GM18511 (cell line): ENCODE measurements around the gene LRRFIP1.

Experiments
- ATAC-seq: cut with Tn5 transposase; IDR thresholded peaks from one replicate; pipeline ENCODE4 v1.9.1; 2021; ENCODE audit warnings: mild to moderate bottlenecking, moderate library complexity; ENCODE audit not compliant: unreplicated experiment

The LRRFIP1 gene

GRCh38 chr2:237638176-237638575 lies 10.8 kb downstream of the LRRFIP1 start:
- ATAC-seq: no peak

DNA sequence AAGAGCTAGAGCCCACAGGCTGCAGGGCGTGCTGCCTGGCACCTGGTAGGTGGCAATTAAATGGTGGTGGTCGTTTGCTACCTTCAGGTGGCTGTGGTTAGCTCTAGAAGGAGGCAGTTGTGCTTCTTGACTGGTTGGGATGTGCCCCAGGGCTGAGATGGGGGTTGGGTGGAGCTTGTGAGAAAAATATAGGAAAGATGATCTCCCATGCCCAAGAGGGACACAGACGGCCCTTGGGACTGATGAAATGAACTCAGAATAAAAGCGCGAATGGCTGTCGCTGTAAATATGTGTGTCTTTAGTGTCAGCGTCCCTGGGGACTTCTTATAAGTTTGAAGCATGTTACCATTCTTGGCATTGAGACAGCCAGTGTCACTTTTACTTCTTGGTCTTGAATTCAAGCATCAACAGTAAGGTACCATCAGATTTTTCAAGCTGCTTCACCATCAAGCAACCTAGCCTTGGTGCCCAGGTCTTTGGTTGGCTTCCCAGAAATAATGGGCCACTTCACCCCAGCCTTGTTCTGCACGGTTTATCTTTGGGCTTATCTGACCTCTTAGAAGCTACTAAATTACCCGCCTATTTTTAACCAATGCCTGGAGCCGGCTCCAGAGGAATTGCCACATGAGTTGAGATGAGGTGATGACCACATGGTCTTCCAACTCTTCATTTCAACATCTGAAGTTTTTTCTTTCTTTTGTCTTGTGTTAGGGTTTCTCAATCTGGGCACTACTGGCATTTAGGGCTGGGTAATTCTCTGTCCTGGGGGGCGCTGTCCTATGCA lies 11.9 kb downstream of the LRRFIP1 start:
- ATAC-seq: no peak

DNA sequence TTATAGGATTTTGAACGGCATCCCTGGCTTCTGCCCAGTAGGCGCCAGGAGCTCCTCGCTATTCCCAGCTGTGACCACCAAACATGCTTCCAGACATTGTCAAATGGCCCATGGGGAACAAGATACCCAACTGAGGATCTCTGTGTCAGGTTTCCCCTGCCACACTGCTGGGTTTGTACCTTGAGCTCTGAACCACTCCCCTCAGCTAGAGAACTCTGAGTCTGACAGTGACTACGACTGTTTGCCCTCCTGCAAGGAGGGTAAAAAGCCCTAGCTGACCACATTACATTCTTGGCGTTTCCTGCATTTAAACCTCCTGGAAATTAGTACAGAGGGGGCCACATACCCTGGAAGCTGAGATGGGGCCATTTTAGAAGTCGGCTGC lies 12.4 kb downstream of the LRRFIP1 start:
- no peak for ATAC-seq

GRCh38 chr2:237640493-237640998 lies 13.2 kb downstream of the LRRFIP1 start:
- ATAC-seq: no peak

DNA sequence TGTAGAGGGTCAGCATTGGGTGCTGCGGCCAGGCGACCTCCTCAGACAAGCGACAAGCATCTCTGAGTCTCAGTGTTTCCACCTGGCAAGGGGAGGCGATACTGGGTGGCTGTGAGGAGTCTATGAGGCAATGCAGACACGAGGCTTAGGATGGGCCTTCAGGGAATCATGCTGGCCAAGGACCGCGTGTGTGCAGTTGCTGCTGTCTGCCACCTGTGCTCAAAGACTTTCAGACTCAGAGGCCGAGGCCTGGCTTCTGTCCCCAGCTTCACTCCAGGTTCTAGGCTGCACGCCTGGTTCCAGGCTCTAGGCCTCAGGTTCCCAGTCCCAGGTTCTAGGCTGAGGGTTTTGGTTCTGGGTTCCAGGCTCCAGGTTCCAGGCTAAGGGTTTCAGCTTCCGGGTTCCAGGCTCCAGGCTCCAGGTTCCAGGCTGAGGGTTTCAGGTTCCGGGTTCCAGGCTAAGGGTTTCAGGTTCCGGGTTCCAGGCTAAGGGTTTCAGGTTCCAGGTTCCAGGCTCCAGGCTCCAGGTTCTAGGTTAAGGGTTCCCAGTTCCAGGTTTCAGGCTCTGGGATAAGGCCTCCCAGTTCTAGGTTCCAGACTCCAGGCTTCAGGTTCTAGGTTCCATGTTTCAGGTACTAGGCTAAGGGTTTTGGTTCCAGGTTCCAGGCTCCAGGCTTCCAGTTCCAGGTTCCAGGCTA lies 14.8 kb downstream of the LRRFIP1 start:
- ATAC-seq: no peak

GRCh38 chr2:237643066-237643465 lies 15.7 kb downstream of the LRRFIP1 start:
- no peak for ATAC-seq

- ATAC-seq: no peak
Observed at GRCh38 chr2:237643582-237644380, 16.4 kb downstream of the LRRFIP1 start.

DNA sequence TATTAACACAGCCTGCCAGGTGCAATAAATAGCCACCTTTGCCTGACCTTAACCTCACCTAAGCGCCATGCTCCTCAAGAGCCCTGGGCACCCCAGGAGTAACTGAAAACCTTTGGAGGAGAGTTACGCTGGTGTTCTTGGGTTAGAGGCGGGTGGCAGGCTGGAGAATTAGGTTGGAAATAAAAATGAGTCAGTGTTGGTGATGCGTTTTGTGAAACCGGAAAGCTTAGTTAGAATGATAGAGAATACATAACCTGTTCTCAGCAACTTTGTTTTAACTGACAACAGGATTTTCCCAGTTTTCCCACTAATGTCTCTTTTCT lies 17.0 kb downstream of the LRRFIP1 start:
- ATAC-seq: no peak

DNA sequence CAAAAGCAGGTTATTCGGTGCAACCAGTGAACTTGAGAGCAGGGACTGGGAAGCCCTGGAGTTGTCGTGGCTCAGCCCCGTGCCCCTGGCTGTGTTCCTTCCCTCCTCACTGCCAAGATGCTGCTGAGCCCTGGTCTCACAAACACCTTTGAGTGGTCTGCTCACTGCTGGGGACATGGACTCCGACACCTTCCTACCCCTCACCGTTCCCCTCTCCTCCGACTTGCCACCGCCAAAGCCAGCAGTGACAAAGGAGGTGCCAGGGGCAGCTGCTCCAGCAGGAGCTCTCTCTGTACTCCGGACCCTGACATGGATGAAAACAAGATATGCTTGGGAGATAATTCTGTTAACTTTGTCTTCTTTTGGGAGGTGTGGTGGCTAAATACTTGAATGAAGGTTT lies 17.9 kb downstream of the LRRFIP1 start:
- ATAC-seq: no peak

DNA sequence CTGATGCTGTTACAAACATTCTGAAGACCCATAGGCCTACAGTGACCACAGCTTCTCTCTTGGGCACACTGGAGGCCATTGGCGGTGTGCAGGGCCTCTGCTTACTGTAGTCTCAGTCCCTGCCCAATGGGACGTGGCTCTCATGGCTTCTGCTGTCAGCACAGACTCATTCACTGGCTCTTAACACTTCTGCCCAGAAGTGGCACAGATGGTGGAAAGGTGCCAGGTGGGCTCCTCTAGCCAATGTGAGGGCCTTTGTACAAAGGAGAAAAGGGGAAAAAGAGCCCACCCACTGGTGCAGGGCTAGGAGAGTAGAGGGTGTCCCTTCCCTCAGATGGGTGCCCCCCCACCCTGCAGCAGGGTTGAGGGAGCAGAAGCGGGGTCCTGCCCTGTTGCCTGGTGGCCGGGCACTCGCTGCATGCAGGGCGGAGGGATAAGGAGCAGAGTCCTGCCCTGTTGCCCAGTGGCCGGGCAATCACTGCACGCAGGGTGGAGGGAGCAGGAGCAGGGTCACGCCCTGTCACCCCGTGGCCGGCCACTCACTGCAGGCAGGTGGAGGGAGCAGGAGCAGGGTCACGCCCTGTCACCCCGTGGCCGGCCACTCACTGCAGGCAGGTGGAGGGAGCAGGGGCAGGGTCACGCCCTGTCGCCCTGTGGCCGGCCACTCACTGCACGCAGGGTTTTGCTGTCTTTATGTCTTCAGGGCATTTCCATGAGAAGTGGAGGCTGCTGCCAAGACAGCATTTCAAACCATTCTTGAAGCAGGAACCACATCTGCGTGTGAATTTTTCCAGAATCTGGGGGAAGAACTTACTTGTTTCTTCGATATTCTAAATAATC lies 20.0 kb downstream of the LRRFIP1 start:
- ATAC-seq: no peak

DNA sequence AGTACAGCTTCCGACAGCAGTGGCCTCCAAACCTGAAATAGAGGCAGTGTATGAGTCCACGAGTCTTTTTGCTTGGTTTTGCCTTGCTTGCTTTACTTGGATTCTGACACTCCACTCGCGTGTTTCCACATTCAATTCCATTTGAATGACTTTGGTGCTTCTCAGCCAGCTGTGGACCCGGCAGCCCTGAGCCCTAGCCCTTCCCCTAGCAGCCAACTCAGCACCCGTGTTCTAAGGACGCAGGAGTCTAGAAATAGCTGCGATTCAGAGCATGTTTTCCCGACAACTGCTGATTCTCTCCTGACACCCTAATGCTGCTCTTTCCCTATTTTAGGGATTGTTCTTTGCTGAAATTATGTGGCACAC lies 20.6 kb downstream of the LRRFIP1 start:
- ATAC-seq: no peak

DNA sequence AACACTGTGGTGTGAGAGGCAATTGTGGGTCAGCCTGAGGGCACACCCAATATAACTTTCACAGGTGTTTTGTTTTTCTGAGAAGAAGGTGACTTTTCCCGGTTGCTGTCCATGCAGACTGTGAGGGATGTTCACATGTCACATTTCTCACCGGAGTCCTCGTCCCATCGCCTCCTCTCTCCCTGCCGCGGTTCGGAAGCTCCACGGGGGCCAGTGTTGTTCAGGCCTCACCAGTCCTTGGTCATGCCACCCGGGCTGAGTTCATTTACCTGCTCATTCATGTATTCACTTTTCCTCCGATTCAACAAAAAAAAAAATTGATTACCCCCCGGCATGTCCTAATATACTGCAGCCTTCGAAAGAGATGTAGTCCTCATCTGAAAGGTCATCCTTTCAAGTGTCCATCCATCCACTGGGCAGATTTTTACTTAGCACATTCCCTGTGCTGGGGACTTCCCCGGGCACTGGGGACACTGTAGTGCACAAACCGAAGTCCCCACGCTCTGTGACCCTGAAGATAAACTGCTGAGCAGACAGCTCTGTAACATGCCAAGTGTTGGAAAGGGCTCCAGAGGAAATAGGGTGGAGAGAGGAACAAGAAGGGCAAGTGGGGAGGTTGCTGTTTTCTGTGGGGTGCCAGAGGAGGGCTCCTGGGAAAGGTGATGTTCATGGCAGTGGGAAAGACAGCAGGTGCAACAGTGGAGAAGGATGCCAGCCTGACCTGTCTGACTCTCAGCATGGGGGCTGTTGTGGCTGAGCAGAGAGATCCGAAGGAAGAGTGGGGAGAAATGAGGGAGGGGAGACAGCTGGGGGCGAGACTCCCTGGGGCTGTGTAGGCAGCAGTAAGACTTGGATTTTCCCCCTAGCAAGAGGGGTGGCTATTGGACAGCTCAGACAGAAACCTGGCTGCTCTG lies 22.4 kb downstream of the LRRFIP1 start:
- ATAC-seq: no peak

DNA sequence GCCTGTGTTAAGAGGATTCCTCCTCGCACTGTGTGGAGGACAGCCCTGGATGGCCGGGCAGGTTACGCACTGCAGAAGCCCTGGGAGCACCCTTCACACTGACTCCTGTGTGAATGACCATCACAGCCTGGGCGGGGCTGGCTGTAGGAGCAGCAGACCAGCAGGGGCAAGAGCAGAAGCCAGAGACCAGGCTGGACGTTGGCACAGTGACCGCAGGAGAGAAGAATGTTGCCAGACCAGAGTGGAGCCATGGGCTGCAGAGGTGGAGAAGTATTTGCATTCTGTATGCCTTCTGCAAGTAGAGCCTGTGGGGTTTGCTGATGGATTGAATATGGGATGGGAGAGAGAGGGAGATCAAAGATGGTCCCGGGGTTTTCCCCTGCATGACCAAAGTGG lies 23.1 kb downstream of the LRRFIP1 start:
- ATAC-seq: no peak

DNA sequence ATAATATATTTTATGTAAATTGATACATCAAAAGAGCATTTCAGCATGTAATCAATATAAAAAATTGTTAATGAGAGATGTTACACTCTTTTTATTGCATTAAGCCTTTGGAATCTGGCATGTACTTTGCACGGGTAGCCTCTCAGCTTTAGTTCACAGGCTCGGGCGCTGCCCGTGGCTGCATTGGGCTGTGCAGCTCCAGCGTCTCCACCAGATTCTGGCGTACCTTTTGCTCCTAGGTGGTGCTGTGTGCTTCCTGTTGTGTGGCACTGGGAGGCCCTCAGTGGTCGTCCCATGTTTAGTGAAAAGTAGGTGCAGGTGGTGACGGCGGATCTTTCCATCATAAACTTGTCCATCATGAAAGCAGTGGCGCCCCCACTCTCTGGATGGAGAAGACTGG lies 24.4 kb downstream of the LRRFIP1 start:
- ATAC-seq: no peak

- ATAC-seq: no peak
Observed at GRCh38 chr2:237652181-237652580, 24.8 kb downstream of the LRRFIP1 start.

DNA sequence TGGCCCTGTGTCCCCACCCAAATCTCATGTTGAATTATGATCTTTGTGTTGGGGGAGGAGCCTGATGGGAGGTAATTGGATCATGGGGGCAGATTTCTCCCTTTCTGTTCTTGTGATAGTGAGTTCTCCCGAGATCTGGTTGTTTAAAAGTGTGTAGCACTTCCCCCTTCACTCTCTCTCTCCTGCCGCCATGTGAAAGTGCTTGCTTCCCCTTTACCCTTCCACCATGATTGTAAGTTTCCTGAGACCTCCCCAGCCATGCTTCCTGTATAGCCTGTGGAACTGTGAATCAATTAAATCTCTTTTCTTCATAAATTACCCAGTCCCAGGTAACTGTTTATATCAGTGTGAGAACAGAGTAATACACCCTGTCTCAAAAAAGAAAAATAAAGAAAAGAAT lies 25.5 kb downstream of the LRRFIP1 start:
- ATAC-seq: no peak

- ATAC-seq: no peak
Observed at GRCh38 chr2:237653776-237654558, 26.6 kb downstream of the LRRFIP1 start.

DNA sequence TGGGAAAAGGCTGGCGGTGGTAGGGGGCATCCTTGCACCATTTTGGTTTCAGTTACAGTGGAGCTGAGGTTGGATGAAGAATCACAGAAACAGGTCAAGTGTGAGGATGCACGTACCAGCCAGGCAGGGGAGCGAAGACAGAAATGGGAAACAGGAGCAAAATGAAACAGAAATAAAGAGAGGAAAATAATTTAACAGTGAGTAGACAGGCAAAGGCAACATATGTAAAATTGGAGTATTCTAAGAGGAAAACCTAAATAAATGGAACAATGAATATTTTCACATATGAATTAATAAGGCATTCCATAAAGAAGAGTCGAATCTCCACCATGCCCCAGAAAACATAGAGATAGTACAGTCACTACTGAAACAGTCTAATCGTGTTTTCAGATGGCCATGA lies 29.7 kb downstream of the LRRFIP1 start:
- no peak for ATAC-seq

DNA sequence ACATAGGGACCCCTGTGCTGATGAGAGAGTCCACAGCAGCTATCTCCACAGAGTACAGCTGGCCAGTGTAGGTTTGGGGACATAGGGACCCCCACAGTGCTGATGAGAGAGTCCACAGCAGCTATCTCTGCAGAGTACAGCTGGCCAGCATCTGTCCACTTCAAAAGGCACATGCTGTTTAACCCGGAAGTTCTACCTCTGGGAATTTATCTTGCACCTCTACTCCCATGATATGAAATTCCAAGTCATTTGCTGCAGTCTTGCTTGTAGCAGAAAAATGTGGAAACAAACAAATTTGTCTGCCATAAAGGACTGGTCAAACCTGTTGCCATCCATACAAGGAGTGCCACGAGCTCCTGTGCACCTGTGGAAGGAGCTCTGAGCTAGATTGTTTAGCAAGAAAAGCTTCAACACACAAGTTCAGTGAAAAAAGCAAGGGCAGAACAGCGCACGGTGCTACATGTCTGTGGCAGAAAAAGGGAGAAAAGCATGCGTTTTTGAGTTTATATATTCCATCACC lies 33.1 kb downstream of the LRRFIP1 start:
- ATAC-seq: no peak
